Gastroesophageal sphincter (tissue), 4 donors: ENCODE data around the gene AFF2. TPM values are rescaled to one million over a fixed set of nuclear protein-coding genes. Genes with fewer than 3 reads are reported as not detected.

Source experiments
- ATAC-seq: fragments of 150-250 bp; one replicate; pipeline ENCODE4 v1.9.1; 2016; ENCODE audit warnings: mild to moderate bottlenecking, moderate library complexity
- H3K27ac ChIP-seq, 4 donors: fragments of 200-600 bp; sonication (generic) in 3 of 4; 1 replicate in 3 of 4; 2 replicates in 1 of 4; pipeline ENCODE4 v1.5.1; 2016 to 2019
- H3K27me3 ChIP-seq: fragments of 200-600 bp; sonication (generic); one replicate; pipeline ENCODE4 v1.5.1; 2019
- H3K36me3 ChIP-seq, 2 donors: fragments of 200-600 bp; sonication (generic); one replicate each; pipeline ENCODE4 v1.5.1; 2019; ENCODE audit warnings: control low read depth in 1 of 2
- H3K4me1 ChIP-seq, 3 donors: fragments of 200-600 bp; sonication (generic); 1 replicate in 2 of 3; 2 replicates in 1 of 3; pipeline ENCODE4 v1.5.1; 2016 to 2019; ENCODE audit warnings: control low read depth in 2 of 3
- H3K4me3 ChIP-seq, 2 donors: fragments of 200-600 bp; sonication (generic); one replicate each; pipeline ENCODE4 v1.5.1; 2019; ENCODE audit warnings: mild to moderate bottlenecking in 1 of 2, moderate library complexity in 1 of 2
- H3K9me3 ChIP-seq, 3 donors: fragments of 200-600 bp; sonication (generic); one replicate each; pipeline ENCODE4 v1.5.1; 2017 to 2019; ENCODE audit warnings: control low read depth in 2 of 3
- CTCF ChIP-seq, 4 experiments: fragments of 200-600 bp in 2 of 4; fragments of 450-650 bp in 2 of 4; sonication (generic) in 1 of 4; IDR thresholded peaks; one replicate each; pipeline ENCODE4 v1.5.1; 2017 to 2019; ENCODE audit warnings: antibody characterized with exemption in 4 of 4, mild to moderate bottlenecking in 2 of 4, moderate library complexity in 2 of 4
- EP300 ChIP-seq: sonication (generic); formaldehyde crosslinking; IDR thresholded peaks from one replicate; pipeline ENCODE4 v1.6.1; 2017; ENCODE audit warnings: antibody characterized with exemption, mild to moderate bottlenecking
- POLR2A ChIP-seq, 2 donors: fragments of 450-650 bp; IDR thresholded peaks; one replicate each; pipeline ENCODE4 v1.6.1; 2017; ENCODE audit warnings: antibody characterized with exemption in 2 of 2, mild to moderate bottlenecking in 2 of 2, moderate library complexity in 1 of 2
- POLR2AphosphoS5 ChIP-seq: sonication (generic); formaldehyde crosslinking; IDR thresholded peaks from one replicate; pipeline ENCODE4 v1.6.1; 2017; ENCODE audit warnings: antibody characterized with exemption
- WGBS, 2 donors: methylation state at CpG; one replicate each; pipeline ENCODE4 v1.1.5; 2018; ENCODE audit warnings: low coverage in 1 of 2; 5-methylcytosine and 5-hydroxymethylcytosine counted together
- total RNA-seq, 4 donors: library from RNA; depleted of rRNA; stranded (reverse); fragments of >200 nt; gene quantifications; one replicate each; pipeline ENCODE4 v1.1.0, GENCODE V29; 2016

AFF2 gene
- total RNA-seq, 4 donors from 2014 or later = 1.6 to 6.1 (median 3.6) TPM

- Histone ChIP-seq H3K27me3 (no peaks in the 10 kb centered on the region), H3K36me3 (no peaks in the 10 kb centered on the region), H3K4me1 (no peaks in the 10 kb centered on the region), H3K4me3 (no peak overlapping the region), H3K27ac (no peak overlapping the region), H3K9me3 (no peaks in the 10 kb centered on the region)
- ATAC-seq = no peak
- TF ChIP-seq POLR2AphosphoS5 = no peak
- TF ChIP-seq CTCF (IDR thresholded peaks at IDR 0.05) = no peak
- no peak for TF ChIP-seq EP300
- no peak for TF ChIP-seq POLR2A (IDR thresholded peaks at IDR 0.05)
- WGBS, 2 donors = 97 to 100% methylated on average over 3 of the region's 3 CpGs
These were observed 197.8 kb downstream of the AFF2 start for GRCh38 chrX:148698221-148698620.

- WGBS, 2 donors = 32% methylated on average over 2 of the region's 2 CpGs; no CpG with 5 or more reads in 1 of the 2 donors
- no peak for TF ChIP-seq POLR2A (IDR thresholded peaks at IDR 0.05)
- no peak for TF ChIP-seq POLR2AphosphoS5
- TF ChIP-seq EP300 = no peak
- no peak for TF ChIP-seq CTCF (IDR thresholded peaks at IDR 0.05)
- no peak for ATAC-seq
- Histone ChIP-seq H3K4me1 (no peaks in the 10 kb centered on the region), H3K27ac (no peak overlapping the region), H3K4me3 (no peak overlapping the region), H3K36me3 (no peaks in the 10 kb centered on the region), H3K27me3 (no peaks in the 10 kb centered on the region), H3K9me3 (no peaks in the 10 kb centered on the region)
These were observed 199.6 kb downstream of the AFF2 start for GRCh38 chrX:148700021-148700420.

- no peaks in the 10 kb centered on the region for H3K27me3 ChIP-seq
- H3K4me1 ChIP-seq = no peaks in the 10 kb centered on the region
- no peak overlapping the region for H3K27ac ChIP-seq
- no peaks in the 10 kb centered on the region for H3K36me3 ChIP-seq
- ATAC-seq = no peak
- no peaks in the 10 kb centered on the region for H3K9me3 ChIP-seq
- H3K4me3 ChIP-seq = no peak overlapping the region
- no peak for TF ChIP-seq POLR2AphosphoS5
- no peak for TF ChIP-seq POLR2A (IDR thresholded peaks at IDR 0.05)
- TF ChIP-seq EP300 = no peak
- TF ChIP-seq CTCF (IDR thresholded peaks at IDR 0.05) = no peak
These were observed 213.6 kb downstream of the AFF2 start for GRCh38 chrX:148713981-148714380.

GRCh38 chrX:148715361-148715760, 214.9 kb downstream of the AFF2 start:
- Histone ChIP-seq H3K36me3 (no peaks in the 10 kb centered on the region), H3K9me3 (no peaks in the 10 kb centered on the region), H3K4me1 (no peaks in the 10 kb centered on the region), H3K27me3 (no peaks in the 10 kb centered on the region), H3K4me3 (no peak overlapping the region), H3K27ac (no peak overlapping the region)
- TF ChIP-seq CTCF (IDR thresholded peaks at IDR 0.05) (no peak), POLR2AphosphoS5 (no peak), EP300 (no peak), POLR2A (IDR thresholded peaks at IDR 0.05) (no peak)
- no peak for ATAC-seq
- WGBS, 2 donors = 54 to 67% methylated on average over 1 to 2 of the region's 4 CpGs

GRCh38 chrX:148722966-148723365, 222.5 kb downstream of the AFF2 start:
- no peak overlapping the region for H3K4me3 ChIP-seq
- no peaks in the 10 kb centered on the region for H3K4me1 ChIP-seq
- no peaks in the 10 kb centered on the region for H3K9me3 ChIP-seq
- no peak for TF ChIP-seq POLR2A (IDR thresholded peaks at IDR 0.05)
- no peak for TF ChIP-seq POLR2AphosphoS5
- no peak for TF ChIP-seq CTCF (IDR thresholded peaks at IDR 0.05)
- no peaks in the 10 kb centered on the region for H3K27me3 ChIP-seq
- no peaks in the 10 kb centered on the region for H3K36me3 ChIP-seq
- WGBS, 2 donors = 57 to 67% methylated on average over 1 of the region's 3 CpGs
- no peak for ATAC-seq
- no peak overlapping the region for H3K27ac ChIP-seq
